H9 (cell line): Measurements from ENCODE around the gene CLCNKB. TPM values are rescaled to one million over a fixed set of nuclear protein-coding genes. Genes with fewer than 3 reads are reported as not detected.
A peak's percentile ranks its signal among the peaks of the same experiment; 100 is the strongest.

Experiments used
- DNase-seq: peaks from one replicate; pipeline ENCODE4 v3.0.0-alpha.2; 2017
- H2AFZ ChIP-seq: one replicate; pipeline ENCODE4 v1.6.1; 2013; ENCODE audit warnings: mild to moderate bottlenecking, low read length, control low read depth, moderate library complexity
- H2AK5ac ChIP-seq: 2 replicates; pipeline ENCODE4 v1.6.1; 2013; ENCODE audit warnings: low read length, control low read depth, mixed read lengths; ENCODE audit not compliant: insufficient read length
- H2BK120ac ChIP-seq: one replicate; pipeline ENCODE4 v1.6.1; 2013; ENCODE audit warnings: low read depth, mild to moderate bottlenecking, low read length, control low read depth, inconsistent platforms; ENCODE audit not compliant: poor library complexity, severe bottlenecking
- H2BK12ac ChIP-seq: 2 replicates; pipeline ENCODE4 v1.6.1; 2013; ENCODE audit warnings: low read length, control low read depth, mixed read lengths, low read depth; ENCODE audit not compliant: insufficient read length
- H2BK15ac ChIP-seq: 2 replicates; pipeline ENCODE4 v1.6.1; 2013; ENCODE audit warnings: low read depth, low read length, control low read depth
- H2BK20ac ChIP-seq: one replicate; pipeline ENCODE4 v1.6.1; 2013; ENCODE audit warnings: low read depth, mild to moderate bottlenecking, low read length, control low read depth, inconsistent platforms; ENCODE audit not compliant: poor library complexity, severe bottlenecking
- H2BK5ac ChIP-seq: 2 replicates; pipeline ENCODE4 v1.6.1; 2013; ENCODE audit warnings: low read length, control low read depth, mixed read lengths; ENCODE audit not compliant: insufficient read length
- H3K14ac ChIP-seq: 2 replicates; pipeline ENCODE4 v1.6.1; 2013; ENCODE audit warnings: low read length, control low read depth; ENCODE audit not compliant: insufficient read depth
- H3K18ac ChIP-seq: 2 replicates; pipeline ENCODE4 v1.6.1; 2013; ENCODE audit warnings: low read depth, mild to moderate bottlenecking, mixed read lengths, low read length, control low read depth; ENCODE audit not compliant: insufficient read length
- H3K23ac ChIP-seq: 2 replicates; pipeline ENCODE4 v1.6.1; 2013; ENCODE audit warnings: low read length, control low read depth, mixed read lengths, low read depth; ENCODE audit not compliant: insufficient read length
- H3K23me2 ChIP-seq: 2 replicates; pipeline ENCODE4 v1.6.1; 2013; ENCODE audit warnings: low read depth, mild to moderate bottlenecking, mixed read lengths, low read length, control low read depth; ENCODE audit not compliant: insufficient read length, poor library complexity, severe bottlenecking
- H3K27ac ChIP-seq: 2 replicates; pipeline ENCODE4 v1.5.1; 2013; ENCODE audit warnings: low read length, control low read depth, mixed read lengths, low read depth; ENCODE audit not compliant: insufficient read length
- H3K27me3 ChIP-seq: 2 replicates; pipeline ENCODE4 v1.6.1; 2013; ENCODE audit warnings: low read length, control low read depth, inconsistent platforms; ENCODE audit not compliant: insufficient read depth
- H3K4ac ChIP-seq: 2 replicates; pipeline ENCODE4 v1.6.1; 2013; ENCODE audit warnings: low read depth, mild to moderate bottlenecking, control low read depth, inconsistent platforms, low read length, moderate library complexity
- H3K4me1 ChIP-seq: 2 replicates; pipeline ENCODE4 v1.6.1; 2013; ENCODE audit warnings: low read length, control low read depth, inconsistent platforms; ENCODE audit not compliant: insufficient read depth
- H3K4me2 ChIP-seq: 2 replicates; pipeline ENCODE4 v1.6.1; 2013; ENCODE audit warnings: low read length, control low read depth, mixed read lengths; ENCODE audit not compliant: insufficient read length, insufficient read depth
- H3K56ac ChIP-seq: 2 replicates; pipeline ENCODE4 v1.6.1; 2013; ENCODE audit warnings: low read depth, mild to moderate bottlenecking, mixed read lengths, low read length, control low read depth; ENCODE audit not compliant: insufficient read length
- H3K79me1 ChIP-seq: 2 replicates; pipeline ENCODE4 v1.6.1; 2013; ENCODE audit warnings: low read depth, mild to moderate bottlenecking, moderate library complexity, low read length, control low read depth, inconsistent platforms; ENCODE audit not compliant: insufficient read depth, poor library complexity, severe bottlenecking
- H3K79me2 ChIP-seq: 2 replicates; pipeline ENCODE4 v1.6.1; 2013; ENCODE audit warnings: low read length, control low read depth, inconsistent platforms; ENCODE audit not compliant: insufficient read depth
- H3K9ac ChIP-seq: 2 replicates; pipeline ENCODE4 v1.6.1; 2013; ENCODE audit warnings: low read length, control low read depth, mixed read lengths; ENCODE audit not compliant: insufficient read length; ENCODE audit errors: extremely low read depth
- H3K9me3 ChIP-seq: one replicate; pipeline ENCODE4 v1.6.1; 2013; ENCODE audit warnings: low read depth, low read length, inconsistent platforms; ENCODE audit not compliant: control insufficient read depth
- H3T11ph ChIP-seq: one replicate; pipeline ENCODE4 v1.6.1; 2013; ENCODE audit warnings: mild to moderate bottlenecking, low read length, control low read depth, inconsistent platforms
- H4K20me1 ChIP-seq: one replicate; pipeline ENCODE4 v1.6.1; 2013; ENCODE audit not compliant: control insufficient read depth, insufficient read length, insufficient read depth
- H4K5ac ChIP-seq: 2 replicates; pipeline ENCODE4 v1.6.1; 2013; ENCODE audit warnings: low read depth, mild to moderate bottlenecking, mixed read lengths, low read length, control low read depth; ENCODE audit not compliant: insufficient read length
- H4K8ac ChIP-seq: replicated peaks from 2 replicates; pipeline ENCODE4 v1.6.1; 2013; ENCODE audit warnings: low read length, control low read depth, mixed read lengths, low read depth; ENCODE audit not compliant: insufficient read length
- H4K91ac ChIP-seq: 2 replicates; pipeline ENCODE4 v1.6.1; 2013; ENCODE audit warnings: low read depth, mild to moderate bottlenecking, moderate library complexity, mixed read lengths, low read length, control low read depth; ENCODE audit not compliant: insufficient read length
- H3K27ac Mint-ChIP-seq, 3 experiments: 2 replicates in 2 of 3; 3 replicates in 1 of 3; pipeline ENCODE4 v1.8.0; 2020 to 2021; ENCODE audit warnings: mixed read lengths in 3 of 3, mild to moderate bottlenecking in 1 of 3, moderate library complexity in 1 of 3
- H3K27me3 Mint-ChIP-seq: 2 replicates; pipeline ENCODE4 v1.8.0; 2021; ENCODE audit warnings: low read depth, mild to moderate bottlenecking, moderate library complexity, mixed read lengths
- H3K36me3 Mint-ChIP-seq, 3 experiments: 2 replicates in 2 of 3; 3 replicates in 1 of 3; pipeline ENCODE4 v1.8.0; 2020 to 2021; ENCODE audit warnings: low read depth in 3 of 3, mixed read lengths in 3 of 3; ENCODE audit not compliant: insufficient read depth in 1 of 3
- H3K4me1 Mint-ChIP-seq, 2 experiments: 2 replicates each; pipeline ENCODE4 v1.8.0; 2020; ENCODE audit warnings: mixed read lengths in 2 of 2
- H3K4me3 Mint-ChIP-seq, 2 experiments: 2 replicates in 1 of 2; 3 replicates in 1 of 2; pipeline ENCODE4 v1.8.0; 2020 to 2021; ENCODE audit warnings: mild to moderate bottlenecking in 2 of 2, mixed read lengths in 2 of 2, moderate library complexity in 1 of 2
- H3K9me3 Mint-ChIP-seq, 2 experiments: 2 replicates in 1 of 2; 3 replicates in 1 of 2; pipeline ENCODE4 v1.8.0; 2020; ENCODE audit warnings: mild to moderate bottlenecking in 2 of 2, mixed read lengths in 2 of 2, moderate library complexity in 1 of 2
- WGBS: extraction: QIAGEN DNeasy Blood & Tissue Kit; methylation state at CpG from one replicate; pipeline ENCODE4 v1.1.7; 2013; ENCODE audit warnings: missing lambda C conversion rate, low lambda C conversion rate, mixed read lengths; ENCODE audit not compliant: insufficient read length; ENCODE audit errors: extremely low coverage; 5-methylcytosine and 5-hydroxymethylcytosine counted together
- total RNA-seq: library from RNA; stranded (reverse); gene quantifications from 2 replicates; pipeline ENCODE4 v1.2.1, GENCODE V29; 2021
- TF ChIP-seq, protein P1 (sequence below): fragments of 200-600 bp; sonication (generic); conservative IDR thresholded peaks from 3 replicates; pipeline ENCODE4 v1.8.0; 2021; ENCODE audit warnings: antibody characterized with exemption, mild to moderate bottlenecking

CLCNKB gene
- total RNA-seq, 1 experiment from 2014 or later, result 1.7 TPM

DNA sequence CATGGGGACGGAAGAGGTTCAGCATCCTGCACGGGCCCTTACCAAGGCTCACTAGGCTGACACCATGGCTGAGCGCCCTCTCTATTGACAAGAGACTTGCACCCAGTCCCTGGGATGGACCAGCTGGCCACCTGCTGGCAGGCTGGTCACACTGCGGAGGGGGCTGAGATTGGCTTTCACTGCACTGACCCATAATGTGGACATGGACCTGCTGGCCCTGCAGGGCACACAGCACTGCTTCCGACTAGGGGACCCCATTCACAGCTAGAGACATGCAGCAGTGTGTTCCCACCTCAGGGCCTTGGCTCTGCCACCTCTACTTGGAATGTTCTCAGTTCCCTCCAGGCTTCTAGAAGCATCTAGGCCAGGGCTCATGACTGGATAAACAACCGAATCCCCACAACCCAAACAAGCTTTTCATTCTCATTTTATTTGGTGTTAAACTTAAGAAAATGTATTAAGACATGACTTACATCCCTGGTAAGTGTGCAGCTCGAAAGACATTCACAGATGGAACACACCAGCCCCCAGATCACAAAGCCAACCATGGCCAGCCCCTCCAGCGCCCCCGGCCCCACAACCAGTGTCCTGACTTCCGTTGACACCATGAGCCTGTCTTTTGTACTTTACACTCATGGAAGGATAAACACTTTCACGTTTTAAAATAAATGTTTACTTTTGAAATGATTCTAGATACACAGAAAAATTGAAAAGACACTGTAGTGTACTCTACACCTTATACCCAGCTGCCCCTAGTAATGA is 48.8 kb upstream of the CLCNKB start:
- no peak overlapping the region for H4K5ac ChIP-seq
- no peak overlapping the region for H2AFZ ChIP-seq
- H2BK20ac ChIP-seq, result no peak overlapping the region
- no peak overlapping the region for H4K8ac ChIP-seq
- H3K4ac ChIP-seq, result no peak overlapping the region
- peak; percentile 74 for DNase-seq
- no peak overlapping the region for H3T11ph ChIP-seq
- no peak overlapping the region for H2BK120ac ChIP-seq
- no peaks in the 10 kb centered on the region for H3K4me1 ChIP-seq
- no peak overlapping the region for H3K9ac ChIP-seq
- no peaks in the 10 kb centered on the region for H3K79me2 ChIP-seq
- no peak overlapping the region for H3K23ac ChIP-seq
- no peaks in the 10 kb centered on the region for H3K4me1 Mint-ChIP-seq
- H4K91ac ChIP-seq, result no peak overlapping the region
- H3K23me2 ChIP-seq, result no peaks in the 10 kb centered on the region
- no peaks in the 10 kb centered on the region for H3K27me3 ChIP-seq
- no peak overlapping the region for H3K4me2 ChIP-seq
- no peak overlapping the region for H2BK12ac ChIP-seq
- H3K9me3 ChIP-seq, result no peaks in the 10 kb centered on the region
- H3K18ac ChIP-seq, result no peak overlapping the region
- TF ChIP-seq, protein P1, sequence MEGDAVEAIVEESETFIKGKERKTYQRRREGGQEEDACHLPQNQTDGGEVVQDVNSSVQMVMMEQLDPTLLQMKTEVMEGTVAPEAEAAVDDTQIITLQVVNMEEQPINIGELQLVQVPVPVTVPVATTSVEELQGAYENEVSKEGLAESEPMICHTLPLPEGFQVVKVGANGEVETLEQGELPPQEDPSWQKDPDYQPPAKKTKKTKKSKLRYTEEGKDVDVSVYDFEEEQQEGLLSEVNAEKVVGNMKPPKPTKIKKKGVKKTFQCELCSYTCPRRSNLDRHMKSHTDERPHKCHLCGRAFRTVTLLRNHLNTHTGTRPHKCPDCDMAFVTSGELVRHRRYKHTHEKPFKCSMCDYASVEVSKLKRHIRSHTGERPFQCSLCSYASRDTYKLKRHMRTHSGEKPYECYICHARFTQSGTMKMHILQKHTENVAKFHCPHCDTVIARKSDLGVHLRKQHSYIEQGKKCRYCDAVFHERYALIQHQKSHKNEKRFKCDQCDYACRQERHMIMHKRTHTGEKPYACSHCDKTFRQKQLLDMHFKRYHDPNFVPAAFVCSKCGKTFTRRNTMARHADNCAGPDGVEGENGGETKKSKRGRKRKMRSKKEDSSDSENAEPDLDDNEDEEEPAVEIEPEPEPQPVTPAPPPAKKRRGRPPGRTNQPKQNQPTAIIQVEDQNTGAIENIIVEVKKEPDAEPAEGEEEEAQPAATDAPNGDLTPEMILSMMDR, result peak; percentile 65
- no peak overlapping the region for H2BK15ac ChIP-seq
- no peak overlapping the region for H3K27ac ChIP-seq
- H3K14ac ChIP-seq, result no peak overlapping the region
- H3K79me1 ChIP-seq, result no peaks in the 10 kb centered on the region
- peaks cover 18% of the 10 kb centered on the region for H3K27me3 Mint-ChIP-seq
- H4K20me1 ChIP-seq, result no peaks in the 10 kb centered on the region
- H3K4me3 Mint-ChIP-seq, result no peak overlapping the region
- no peak overlapping the region for H3K27ac Mint-ChIP-seq
- no CpG with 5 or more reads among the region's 11 CpGs for WGBS
- no peaks in the 10 kb centered on the region for H3K36me3 Mint-ChIP-seq
- no peaks in the 10 kb centered on the region for H3K9me3 Mint-ChIP-seq
- H2AK5ac ChIP-seq, result no peak overlapping the region
- H2BK5ac ChIP-seq, result no peak overlapping the region
- H3K56ac ChIP-seq, result no peak overlapping the region
